ENCODE results near the gene TEX44.

TEX44 gene

GRCh38 chr2:231621051-231621879 lies 28.6 kb downstream of the TEX44 start:
- H3K4me3 ChIP-seq (ENCODE audit: low read length, poor library complexity, severe bottlenecking): no peak overlapping the region

GRCh38 chr2:231622963-231623362 lies 30.3 kb downstream of the TEX44 start:
- no peaks in the 10 kb centered on the region for H3K27me3 ChIP-seq (ENCODE audit: insufficient read depth, low read length, poor library complexity, severe bottlenecking)
- peaks cover 32% of the 10 kb centered on the region for H3K4me1 ChIP-seq (ENCODE audit: insufficient read depth, low read length, poor library complexity, severe bottlenecking)
- H3K36me3 ChIP-seq (ENCODE audit: insufficient read depth, low read length): no peaks in the 10 kb centered on the region
- H3K4me2 ChIP-seq (ENCODE audit: low read depth, low read length, poor library complexity, severe bottlenecking): no peak overlapping the region
- H3K9me2 ChIP-seq (replicated peaks; ENCODE audit: low read depth, low read length): no peaks in the 10 kb centered on the region
- H3K9ac ChIP-seq (ENCODE audit: low read depth, low read length, poor library complexity, severe bottlenecking): no peak overlapping the region
- H3K79me2 ChIP-seq (ENCODE audit: insufficient read depth, low read length): no peaks in the 10 kb centered on the region
- H3F3A ChIP-seq (ENCODE audit: low read depth): no peaks in the 10 kb centered on the region
- H3K4me3 ChIP-seq (ENCODE audit: low read length, poor library complexity, severe bottlenecking): no peak overlapping the region
- no peaks in the 10 kb centered on the region for H4K20me1 ChIP-seq (ENCODE audit: insufficient read depth, low read length, poor library complexity, severe bottlenecking)
- no peaks in the 10 kb centered on the region for H3K9me3 ChIP-seq (ENCODE audit: insufficient read depth, low read depth, low read length)
- H2AFZ ChIP-seq (ENCODE audit: low read length): no peak overlapping the region
- TF ChIP-seq, protein P1, sequence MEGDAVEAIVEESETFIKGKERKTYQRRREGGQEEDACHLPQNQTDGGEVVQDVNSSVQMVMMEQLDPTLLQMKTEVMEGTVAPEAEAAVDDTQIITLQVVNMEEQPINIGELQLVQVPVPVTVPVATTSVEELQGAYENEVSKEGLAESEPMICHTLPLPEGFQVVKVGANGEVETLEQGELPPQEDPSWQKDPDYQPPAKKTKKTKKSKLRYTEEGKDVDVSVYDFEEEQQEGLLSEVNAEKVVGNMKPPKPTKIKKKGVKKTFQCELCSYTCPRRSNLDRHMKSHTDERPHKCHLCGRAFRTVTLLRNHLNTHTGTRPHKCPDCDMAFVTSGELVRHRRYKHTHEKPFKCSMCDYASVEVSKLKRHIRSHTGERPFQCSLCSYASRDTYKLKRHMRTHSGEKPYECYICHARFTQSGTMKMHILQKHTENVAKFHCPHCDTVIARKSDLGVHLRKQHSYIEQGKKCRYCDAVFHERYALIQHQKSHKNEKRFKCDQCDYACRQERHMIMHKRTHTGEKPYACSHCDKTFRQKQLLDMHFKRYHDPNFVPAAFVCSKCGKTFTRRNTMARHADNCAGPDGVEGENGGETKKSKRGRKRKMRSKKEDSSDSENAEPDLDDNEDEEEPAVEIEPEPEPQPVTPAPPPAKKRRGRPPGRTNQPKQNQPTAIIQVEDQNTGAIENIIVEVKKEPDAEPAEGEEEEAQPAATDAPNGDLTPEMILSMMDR (conservative IDR thresholded peaks at IDR 0.05; ENCODE audit: low read length): no peak
- no peak for TF ChIP-seq EZH2phosphoT487 (IDR thresholded peaks at IDR 0.05; ENCODE audit: borderline replicate concordance)

More at GRCh38 chr2:231621051-231621879, 28.6 kb downstream of the TEX44 start:
- H3K27me3 ChIP-seq (ENCODE audit: insufficient read depth, low read length, poor library complexity, severe bottlenecking): no peaks in the 10 kb centered on the region
- no peaks in the 10 kb centered on the region for H3K36me3 ChIP-seq (ENCODE audit: insufficient read depth, low read length)
- H3K9ac ChIP-seq (ENCODE audit: low read depth, low read length, poor library complexity, severe bottlenecking): no peak overlapping the region
- no peaks in the 10 kb centered on the region for H3K9me2 ChIP-seq (replicated peaks; ENCODE audit: low read depth, low read length)
- H2AFZ ChIP-seq (ENCODE audit: low read length): no peak overlapping the region
- no peaks in the 10 kb centered on the region for H3K9me3 ChIP-seq (ENCODE audit: insufficient read depth, low read depth, low read length)
- TF ChIP-seq EZH2phosphoT487 (IDR thresholded peaks at IDR 0.05; ENCODE audit: borderline replicate concordance): no peak
- TF ChIP-seq, protein P1 (conservative IDR thresholded peaks at IDR 0.05; ENCODE audit: low read length): no peak
- peaks cover 14% of the 10 kb centered on the region for H3K79me2 ChIP-seq (ENCODE audit: insufficient read depth, low read length)
- peaks cover 43% of the 10 kb centered on the region for H3K4me1 ChIP-seq (ENCODE audit: insufficient read depth, low read length, poor library complexity, severe bottlenecking)
- no peaks in the 10 kb centered on the region for H4K20me1 ChIP-seq (ENCODE audit: insufficient read depth, low read length, poor library complexity, severe bottlenecking)
- no peak overlapping the region for H3K4me2 ChIP-seq (ENCODE audit: low read depth, low read length, poor library complexity, severe bottlenecking)
- H3F3A ChIP-seq (ENCODE audit: low read depth): no peaks in the 10 kb centered on the region

- Histone ChIP-seq H4K20me1 (ENCODE audit: insufficient read depth, low read length, poor library complexity, severe bottlenecking) (no peaks in the 10 kb centered on the region), H3K4me1 (ENCODE audit: insufficient read depth, low read length, poor library complexity, severe bottlenecking) (peaks cover 17% of the 10 kb centered on the region), H3K9me3 (ENCODE audit: insufficient read depth, low read depth, low read length) (no peaks in the 10 kb centered on the region), H3K27me3 (ENCODE audit: insufficient read depth, low read length, poor library complexity, severe bottlenecking) (no peaks in the 10 kb centered on the region), H3F3A (ENCODE audit: low read depth) (no peaks in the 10 kb centered on the region), H3K4me2 (ENCODE audit: low read depth, low read length, poor library complexity, severe bottlenecking) (no peak overlapping the region), H3K9me2 (replicated peaks; ENCODE audit: low read depth, low read length) (no peaks in the 10 kb centered on the region), H2AFZ (ENCODE audit: low read length) (no peak overlapping the region), H3K79me2 (ENCODE audit: insufficient read depth, low read length) (no peaks in the 10 kb centered on the region), H3K36me3 (ENCODE audit: insufficient read depth, low read length) (no peaks in the 10 kb centered on the region), H3K4me3 (ENCODE audit: low read length, poor library complexity, severe bottlenecking) (no peak overlapping the region), H3K9ac (ENCODE audit: low read depth, low read length, poor library complexity, severe bottlenecking) (no peak overlapping the region)
- TF ChIP-seq EZH2phosphoT487 (IDR thresholded peaks at IDR 0.05; ENCODE audit: borderline replicate concordance): no peak
- TF ChIP-seq, protein P1 (conservative IDR thresholded peaks at IDR 0.05; ENCODE audit: low read length): no peak
Measured at GRCh38 chr2:231626449-231626848, 33.8 kb downstream of the TEX44 start.

All from Loucy (cell line).